Activated CD4-positive, alpha-beta T cell treated with anti-CD3 and anti-CD28 coated beads, Interleukin-2, amount 50 U/mL, for 48 hours (primary cell): ENCODE measurements around the gene CXCL12.

Experiments used
- DNase-seq, 2 experiments: peaks; one replicate each; pipeline ENCODE4 v3.0.0-alpha.2; 2020

Gene CXCL12

DNA sequence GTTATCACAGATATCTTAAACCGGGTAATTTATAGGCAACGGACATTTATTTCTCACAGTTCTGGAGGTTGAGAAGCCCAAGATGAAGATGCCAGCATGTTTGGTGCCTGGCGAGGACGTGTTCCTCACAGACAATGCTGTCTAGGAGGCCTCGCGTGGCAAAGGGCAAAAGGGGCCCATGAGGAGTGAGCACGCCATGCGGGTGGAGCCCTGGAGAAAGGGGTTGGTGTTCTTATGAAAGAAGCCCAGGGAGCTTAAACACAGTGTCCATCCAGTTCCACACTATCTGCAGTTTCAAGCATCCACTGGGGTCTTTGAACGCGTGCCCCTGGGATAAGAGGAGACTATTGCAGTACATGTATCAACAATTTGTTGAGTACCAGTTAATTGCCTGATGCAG, 51.4 kb downstream of the CXCL12 start:
- DNase-seq: no peak

DNA sequence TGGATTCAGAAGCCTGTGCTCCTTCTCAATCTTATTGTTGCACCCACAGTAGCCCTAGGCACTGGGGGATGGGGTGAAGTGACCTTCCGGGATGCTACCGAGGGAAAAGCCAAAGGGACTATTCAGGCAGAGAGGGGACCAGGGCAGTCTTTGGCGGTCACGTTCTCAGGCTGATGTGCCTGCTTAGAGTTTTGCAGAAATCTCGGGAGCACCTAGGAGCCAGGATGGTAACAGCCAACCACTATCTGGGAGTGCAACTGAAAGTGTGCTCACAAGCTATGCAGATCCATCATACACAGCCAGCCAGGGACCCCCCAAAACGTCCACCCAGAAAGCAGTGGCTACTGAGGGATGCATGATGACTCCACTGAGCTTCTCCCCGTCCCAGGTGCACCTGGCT, 52.4 kb downstream of the CXCL12 start:
- DNase-seq: no peak

GRCh38 chr10:44330431-44330830, 54.5 kb downstream of the CXCL12 start:
- DNase-seq: no peak

- no peak for DNase-seq
Measured at GRCh38 chr10:44327461-44327860, 57.4 kb downstream of the CXCL12 start.
